H9 (cell line): ENCODE measurements around the gene HMGN4. TPM values are rescaled to one million over a fixed set of nuclear protein-coding genes. Genes with fewer than 3 reads are reported as not detected.
A peak's percentile ranks its signal among the peaks of the same experiment; 100 is the strongest.

ENCODE experiments used
- DNase-seq: peaks from one replicate; pipeline ENCODE4 v3.0.0-alpha.2; 2017
- H2AFZ ChIP-seq: one replicate; pipeline ENCODE4 v1.6.1; 2013; ENCODE audit warnings: mild to moderate bottlenecking, low read length, control low read depth, moderate library complexity
- H2AK5ac ChIP-seq: 2 replicates; pipeline ENCODE4 v1.6.1; 2013; ENCODE audit warnings: low read length, control low read depth, mixed read lengths; ENCODE audit not compliant: insufficient read length
- H2BK120ac ChIP-seq: one replicate; pipeline ENCODE4 v1.6.1; 2013; ENCODE audit warnings: low read depth, mild to moderate bottlenecking, low read length, control low read depth, inconsistent platforms; ENCODE audit not compliant: poor library complexity, severe bottlenecking
- H2BK12ac ChIP-seq: 2 replicates; pipeline ENCODE4 v1.6.1; 2013; ENCODE audit warnings: low read length, control low read depth, mixed read lengths, low read depth; ENCODE audit not compliant: insufficient read length
- H2BK15ac ChIP-seq: 2 replicates; pipeline ENCODE4 v1.6.1; 2013; ENCODE audit warnings: low read depth, low read length, control low read depth
- H2BK20ac ChIP-seq: one replicate; pipeline ENCODE4 v1.6.1; 2013; ENCODE audit warnings: low read depth, mild to moderate bottlenecking, low read length, control low read depth, inconsistent platforms; ENCODE audit not compliant: poor library complexity, severe bottlenecking
- H2BK5ac ChIP-seq: 2 replicates; pipeline ENCODE4 v1.6.1; 2013; ENCODE audit warnings: low read length, control low read depth, mixed read lengths; ENCODE audit not compliant: insufficient read length
- H3K14ac ChIP-seq: 2 replicates; pipeline ENCODE4 v1.6.1; 2013; ENCODE audit warnings: low read length, control low read depth; ENCODE audit not compliant: insufficient read depth
- H3K18ac ChIP-seq: 2 replicates; pipeline ENCODE4 v1.6.1; 2013; ENCODE audit warnings: low read depth, mild to moderate bottlenecking, mixed read lengths, low read length, control low read depth; ENCODE audit not compliant: insufficient read length
- H3K23ac ChIP-seq: 2 replicates; pipeline ENCODE4 v1.6.1; 2013; ENCODE audit warnings: low read length, control low read depth, mixed read lengths, low read depth; ENCODE audit not compliant: insufficient read length
- H3K23me2 ChIP-seq: 2 replicates; pipeline ENCODE4 v1.6.1; 2013; ENCODE audit warnings: low read depth, mild to moderate bottlenecking, mixed read lengths, low read length, control low read depth; ENCODE audit not compliant: insufficient read length, poor library complexity, severe bottlenecking
- H3K27ac ChIP-seq: 2 replicates; pipeline ENCODE4 v1.5.1; 2013; ENCODE audit warnings: low read length, control low read depth, mixed read lengths, low read depth; ENCODE audit not compliant: insufficient read length
- H3K27me3 ChIP-seq: 2 replicates; pipeline ENCODE4 v1.6.1; 2013; ENCODE audit warnings: low read length, control low read depth, inconsistent platforms; ENCODE audit not compliant: insufficient read depth
- H3K4ac ChIP-seq: 2 replicates; pipeline ENCODE4 v1.6.1; 2013; ENCODE audit warnings: low read depth, mild to moderate bottlenecking, control low read depth, inconsistent platforms, low read length, moderate library complexity
- H3K4me1 ChIP-seq: 2 replicates; pipeline ENCODE4 v1.6.1; 2013; ENCODE audit warnings: low read length, control low read depth, inconsistent platforms; ENCODE audit not compliant: insufficient read depth
- H3K4me2 ChIP-seq: 2 replicates; pipeline ENCODE4 v1.6.1; 2013; ENCODE audit warnings: low read length, control low read depth, mixed read lengths; ENCODE audit not compliant: insufficient read length, insufficient read depth
- H3K56ac ChIP-seq: 2 replicates; pipeline ENCODE4 v1.6.1; 2013; ENCODE audit warnings: low read depth, mild to moderate bottlenecking, mixed read lengths, low read length, control low read depth; ENCODE audit not compliant: insufficient read length
- H3K79me1 ChIP-seq: 2 replicates; pipeline ENCODE4 v1.6.1; 2013; ENCODE audit warnings: low read depth, mild to moderate bottlenecking, moderate library complexity, low read length, control low read depth, inconsistent platforms; ENCODE audit not compliant: insufficient read depth, poor library complexity, severe bottlenecking
- H3K79me2 ChIP-seq: 2 replicates; pipeline ENCODE4 v1.6.1; 2013; ENCODE audit warnings: low read length, control low read depth, inconsistent platforms; ENCODE audit not compliant: insufficient read depth
- H3K9ac ChIP-seq: 2 replicates; pipeline ENCODE4 v1.6.1; 2013; ENCODE audit warnings: low read length, control low read depth, mixed read lengths; ENCODE audit not compliant: insufficient read length; ENCODE audit errors: extremely low read depth
- H3K9me3 ChIP-seq: one replicate; pipeline ENCODE4 v1.6.1; 2013; ENCODE audit warnings: low read depth, low read length, inconsistent platforms; ENCODE audit not compliant: control insufficient read depth
- H3T11ph ChIP-seq: one replicate; pipeline ENCODE4 v1.6.1; 2013; ENCODE audit warnings: mild to moderate bottlenecking, low read length, control low read depth, inconsistent platforms
- H4K20me1 ChIP-seq: one replicate; pipeline ENCODE4 v1.6.1; 2013; ENCODE audit not compliant: control insufficient read depth, insufficient read length, insufficient read depth
- H4K5ac ChIP-seq: 2 replicates; pipeline ENCODE4 v1.6.1; 2013; ENCODE audit warnings: low read depth, mild to moderate bottlenecking, mixed read lengths, low read length, control low read depth; ENCODE audit not compliant: insufficient read length
- H4K8ac ChIP-seq: replicated peaks from 2 replicates; pipeline ENCODE4 v1.6.1; 2013; ENCODE audit warnings: low read length, control low read depth, mixed read lengths, low read depth; ENCODE audit not compliant: insufficient read length
- H4K91ac ChIP-seq: 2 replicates; pipeline ENCODE4 v1.6.1; 2013; ENCODE audit warnings: low read depth, mild to moderate bottlenecking, moderate library complexity, mixed read lengths, low read length, control low read depth; ENCODE audit not compliant: insufficient read length
- H3K27ac Mint-ChIP-seq, 3 experiments: 2 replicates in 2 of 3; 3 replicates in 1 of 3; pipeline ENCODE4 v1.8.0; 2020 to 2021; ENCODE audit warnings: mixed read lengths in 3 of 3, mild to moderate bottlenecking in 1 of 3, moderate library complexity in 1 of 3
- H3K27me3 Mint-ChIP-seq: 2 replicates; pipeline ENCODE4 v1.8.0; 2021; ENCODE audit warnings: low read depth, mild to moderate bottlenecking, moderate library complexity, mixed read lengths
- H3K36me3 Mint-ChIP-seq, 3 experiments: 2 replicates in 2 of 3; 3 replicates in 1 of 3; pipeline ENCODE4 v1.8.0; 2020 to 2021; ENCODE audit warnings: low read depth in 3 of 3, mixed read lengths in 3 of 3; ENCODE audit not compliant: insufficient read depth in 1 of 3
- H3K4me1 Mint-ChIP-seq, 2 experiments: 2 replicates each; pipeline ENCODE4 v1.8.0; 2020; ENCODE audit warnings: mixed read lengths in 2 of 2
- H3K4me3 Mint-ChIP-seq, 2 experiments: 2 replicates in 1 of 2; 3 replicates in 1 of 2; pipeline ENCODE4 v1.8.0; 2020 to 2021; ENCODE audit warnings: mild to moderate bottlenecking in 2 of 2, mixed read lengths in 2 of 2, moderate library complexity in 1 of 2
- H3K9me3 Mint-ChIP-seq, 2 experiments: 2 replicates in 1 of 2; 3 replicates in 1 of 2; pipeline ENCODE4 v1.8.0; 2020; ENCODE audit warnings: mild to moderate bottlenecking in 2 of 2, mixed read lengths in 2 of 2, moderate library complexity in 1 of 2
- WGBS: extraction: QIAGEN DNeasy Blood & Tissue Kit; methylation state at CpG from one replicate; pipeline ENCODE4 v1.1.7; 2013; ENCODE audit warnings: missing lambda C conversion rate, low lambda C conversion rate, mixed read lengths; ENCODE audit not compliant: insufficient read length; ENCODE audit errors: extremely low coverage; 5-methylcytosine and 5-hydroxymethylcytosine counted together
- total RNA-seq: library from RNA; stranded (reverse); gene quantifications from 2 replicates; pipeline ENCODE4 v1.2.1, GENCODE V29; 2021
- TF ChIP-seq, protein P1 (sequence below): fragments of 200-600 bp; sonication (generic); conservative IDR thresholded peaks from 3 replicates; pipeline ENCODE4 v1.8.0; 2021; ENCODE audit warnings: antibody characterized with exemption, mild to moderate bottlenecking

The HMGN4 gene
- total RNA-seq, 1 experiment from 2014 or later: 50.4 TPM

GRCh38 chr6:26531897-26532296 is 6.3 kb upstream of the HMGN4 start:
- H3K9me3 Mint-ChIP-seq: no peaks in the 10 kb centered on the region; a peak in 2 of 5 replicates
- no peak overlapping the region for H3T11ph ChIP-seq

More at GRCh38 chr6:26531897-26532296, 6.3 kb upstream of the HMGN4 start:
- H2BK5ac ChIP-seq: no peak overlapping the region
- no peak overlapping the region for H3K27ac ChIP-seq
- no peak overlapping the region for H3K4me2 ChIP-seq
- no peak overlapping the region for H2BK12ac ChIP-seq
- Mint-ChIP-seq H3K27ac (no peak overlapping the region), H3K27me3 (peaks cover 4% of the 10 kb centered on the region; the same call in 1 of the 2 replicates), H3K4me1 (peaks cover 45 to 47% of the 10 kb centered on the region in 2 experiments), H3K36me3 (no peaks in the 10 kb centered on the region; a peak in 1 of 7 replicates), H3K4me3 (peak overlapping the region in 1 of 2 experiments; percentile 98; a peak in 1 of 5 replicates)
- no peaks in the 10 kb centered on the region for H3K27me3 ChIP-seq
- no peak overlapping the region for H3K14ac ChIP-seq
- peaks cover 4% of the 10 kb centered on the region; the same call in 1 of the 2 replicates for H3K4me1 ChIP-seq
- no peak overlapping the region for H2AK5ac ChIP-seq
- H4K5ac ChIP-seq: no peak overlapping the region
- no peak overlapping the region for H2BK120ac ChIP-seq
- no peaks in the 10 kb centered on the region for H3K79me2 ChIP-seq
- no peaks in the 10 kb centered on the region for H3K79me1 ChIP-seq
- peaks cover 3% of the 10 kb centered on the region for H3K23me2 ChIP-seq
- H4K20me1 ChIP-seq: no peaks in the 10 kb centered on the region
- no peak overlapping the region for H4K8ac ChIP-seq
- H3K9me3 ChIP-seq: no peaks in the 10 kb centered on the region
- no peak overlapping the region for H2AFZ ChIP-seq
- TF ChIP-seq, protein P1, sequence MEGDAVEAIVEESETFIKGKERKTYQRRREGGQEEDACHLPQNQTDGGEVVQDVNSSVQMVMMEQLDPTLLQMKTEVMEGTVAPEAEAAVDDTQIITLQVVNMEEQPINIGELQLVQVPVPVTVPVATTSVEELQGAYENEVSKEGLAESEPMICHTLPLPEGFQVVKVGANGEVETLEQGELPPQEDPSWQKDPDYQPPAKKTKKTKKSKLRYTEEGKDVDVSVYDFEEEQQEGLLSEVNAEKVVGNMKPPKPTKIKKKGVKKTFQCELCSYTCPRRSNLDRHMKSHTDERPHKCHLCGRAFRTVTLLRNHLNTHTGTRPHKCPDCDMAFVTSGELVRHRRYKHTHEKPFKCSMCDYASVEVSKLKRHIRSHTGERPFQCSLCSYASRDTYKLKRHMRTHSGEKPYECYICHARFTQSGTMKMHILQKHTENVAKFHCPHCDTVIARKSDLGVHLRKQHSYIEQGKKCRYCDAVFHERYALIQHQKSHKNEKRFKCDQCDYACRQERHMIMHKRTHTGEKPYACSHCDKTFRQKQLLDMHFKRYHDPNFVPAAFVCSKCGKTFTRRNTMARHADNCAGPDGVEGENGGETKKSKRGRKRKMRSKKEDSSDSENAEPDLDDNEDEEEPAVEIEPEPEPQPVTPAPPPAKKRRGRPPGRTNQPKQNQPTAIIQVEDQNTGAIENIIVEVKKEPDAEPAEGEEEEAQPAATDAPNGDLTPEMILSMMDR: no peak
- no peak for DNase-seq
- H4K91ac ChIP-seq: no peak overlapping the region
- H2BK15ac ChIP-seq: no peak overlapping the region
- H3K4ac ChIP-seq: no peak overlapping the region
- no CpG with 5 or more reads among the region's 1 CpG for WGBS
- no peak overlapping the region for H3K23ac ChIP-seq
- H3K18ac ChIP-seq: no peak overlapping the region
- H2BK20ac ChIP-seq: no peak overlapping the region
- no peak overlapping the region for H3K9ac ChIP-seq
- no peak overlapping the region for H3K56ac ChIP-seq
